Fibroblast of pulmonary artery (primary cell): Measurements from ENCODE around the gene C2orf15.
"Not testable (repeated sequence)": the region's sequence is repeated elsewhere in the genome, so short reads cannot be mapped to it uniquely, and the experiment has no call there.

Experiments
- DNase-seq: peaks from one replicate; pipeline ENCODE4 v3.0.0-alpha.2; 2010; ENCODE audit warnings: low read depth
- H3K4me3 ChIP-seq: replicated peaks from 2 replicates; pipeline ENCODE4 v1.5.1; 2011; ENCODE audit warnings: low read depth, mild to moderate bottlenecking, control low read depth, low read length, moderate library complexity
- CTCF ChIP-seq: IDR thresholded peaks from 2 replicates; pipeline ENCODE4 v1.5.1; 2011; ENCODE audit warnings: mild to moderate bottlenecking, control low read depth, low read length, inconsistent platforms; ENCODE audit errors: missing control alignments

The C2orf15 gene

GRCh38 chr2:99111945-99112344 is 29.6 kb upstream of the C2orf15 start:
- DNase-seq: no peak
- TF ChIP-seq CTCF: no peak
- no peak overlapping the region for H3K4me3 ChIP-seq

GRCh38 chr2:99112617-99113016 is 28.9 kb upstream of the C2orf15 start:
- TF ChIP-seq CTCF: no peak
- no peak for DNase-seq
- H3K4me3 ChIP-seq: no peak overlapping the region

GRCh38 chr2:99127981-99128380 is 13.5 kb upstream of the C2orf15 start:
- DNase-seq: no peak
- no peak for TF ChIP-seq CTCF
- H3K4me3 ChIP-seq: no peak overlapping the region

GRCh38 chr2:99135044-99135556 is 6.4 kb upstream of the C2orf15 start:
- not testable (repeated sequence) for H3K4me3 ChIP-seq

GRCh38 chr2:99139003-99139402 is 2.5 kb upstream of the C2orf15 start:
- no peak overlapping the region for H3K4me3 ChIP-seq
- DNase-seq: no peak
- TF ChIP-seq CTCF: no peak

More at GRCh38 chr2:99135044-99135556, 6.4 kb upstream of the C2orf15 start:
- DNase-seq: not testable (repeated sequence)

- no peak for TF ChIP-seq CTCF
- peak; percentile 22 for DNase-seq
Observed at GRCh38 chr2:99140056-99140859, 1.2 kb upstream of the C2orf15 start.

GRCh38 chr2:99140860-99141109 is 722 bp upstream of the C2orf15 start:
- peak overlapping the region; percentile 79 for H3K4me3 ChIP-seq
- no peak for TF ChIP-seq CTCF
- no peak for DNase-seq

More at GRCh38 chr2:99140056-99140859, 1.2 kb upstream of the C2orf15 start:
- H3K4me3 ChIP-seq: peak overlapping the region; percentile 79
